NCI-H2196 (cell line): Measurements from ENCODE around the gene VPREB1.
"Not testable (repeated sequence)": the region's sequence is repeated elsewhere in the genome, so short reads cannot be mapped to it uniquely, and the experiment has no call there.

ENCODE experiments used
- DNase-seq: peaks from one replicate; lab custom pipeline; 2025; ENCODE audit not compliant: unreplicated experiment; lab: John Stamatoyannopoulos, UW

The VPREB1 gene, protein sequence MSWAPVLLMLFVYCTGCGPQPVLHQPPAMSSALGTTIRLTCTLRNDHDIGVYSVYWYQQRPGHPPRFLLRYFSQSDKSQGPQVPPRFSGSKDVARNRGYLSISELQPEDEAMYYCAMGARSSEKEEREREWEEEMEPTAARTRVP

GRCh38 chr22:22244316-22245250, at the start of gene VPREB1:
TSS of gene VPREB1 (plus strand) at chr22:22244786. CDS start at chr22:22244814, 28 bp downstream.
- no peak for DNase-seq

- no peak for DNase-seq
Measured at GRCh38 chr22:22194931-22195264, 49.7 kb upstream of the VPREB1 start.

DNA sequence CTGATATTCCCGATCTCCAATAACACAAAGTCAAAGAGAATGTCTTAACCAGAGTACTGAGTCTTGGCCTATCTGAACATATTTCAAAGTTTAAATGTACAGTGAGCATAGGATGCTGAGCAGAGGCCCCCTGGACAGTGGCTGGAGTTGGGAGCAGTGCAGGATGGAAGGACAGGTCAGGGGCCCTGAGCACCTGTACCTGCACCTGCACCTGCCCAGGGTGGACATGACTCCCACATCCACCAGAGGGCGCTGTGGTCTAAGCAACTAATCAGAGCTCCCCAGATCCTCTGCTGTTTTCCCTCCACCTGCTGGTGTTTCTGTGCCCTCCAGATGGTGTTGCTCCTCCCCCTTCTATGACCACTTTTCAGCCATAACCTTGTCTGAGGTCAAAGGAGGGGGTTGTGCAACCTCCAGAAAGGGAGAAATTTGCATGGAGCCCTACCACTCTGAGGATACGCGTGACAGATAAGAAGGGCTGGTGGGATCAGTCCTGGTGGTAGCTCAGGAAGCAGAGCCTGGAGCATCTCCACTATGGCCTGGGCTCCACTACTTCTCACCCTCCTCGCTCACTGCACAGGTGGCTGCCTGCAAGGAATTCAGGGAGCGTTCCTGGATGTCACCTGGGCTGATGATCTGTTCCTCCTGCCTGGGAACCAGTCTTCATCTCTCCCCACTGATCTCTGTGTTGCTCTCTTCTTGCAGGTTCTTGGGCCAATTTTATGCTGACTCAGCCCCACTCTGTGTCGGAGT, 49.1 kb upstream of the VPREB1 start:
- peak; percentile 70 for DNase-seq

DNA sequence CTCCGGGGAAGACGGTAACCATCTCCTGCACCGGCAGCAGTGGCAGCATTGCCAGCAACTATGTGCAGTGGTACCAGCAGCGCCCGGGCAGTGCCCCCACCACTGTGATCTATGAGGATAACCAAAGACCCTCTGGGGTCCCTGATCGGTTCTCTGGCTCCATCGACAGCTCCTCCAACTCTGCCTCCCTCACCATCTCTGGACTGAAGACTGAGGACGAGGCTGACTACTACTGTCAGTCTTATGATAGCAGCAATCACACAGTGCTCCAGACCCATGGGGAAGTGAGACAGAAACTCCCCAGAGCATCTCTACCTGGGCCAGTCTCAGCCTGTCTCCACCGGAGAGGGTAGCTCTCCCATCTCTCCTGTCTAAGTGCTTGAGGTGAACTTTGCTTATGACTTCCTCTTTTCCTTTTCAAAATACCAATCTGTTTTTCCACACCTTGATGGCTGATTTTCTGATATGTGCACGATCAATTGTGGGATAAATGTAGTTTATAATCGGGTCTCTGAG, 48.5 kb upstream of the VPREB1 start:
- no peak for DNase-seq

DNA sequence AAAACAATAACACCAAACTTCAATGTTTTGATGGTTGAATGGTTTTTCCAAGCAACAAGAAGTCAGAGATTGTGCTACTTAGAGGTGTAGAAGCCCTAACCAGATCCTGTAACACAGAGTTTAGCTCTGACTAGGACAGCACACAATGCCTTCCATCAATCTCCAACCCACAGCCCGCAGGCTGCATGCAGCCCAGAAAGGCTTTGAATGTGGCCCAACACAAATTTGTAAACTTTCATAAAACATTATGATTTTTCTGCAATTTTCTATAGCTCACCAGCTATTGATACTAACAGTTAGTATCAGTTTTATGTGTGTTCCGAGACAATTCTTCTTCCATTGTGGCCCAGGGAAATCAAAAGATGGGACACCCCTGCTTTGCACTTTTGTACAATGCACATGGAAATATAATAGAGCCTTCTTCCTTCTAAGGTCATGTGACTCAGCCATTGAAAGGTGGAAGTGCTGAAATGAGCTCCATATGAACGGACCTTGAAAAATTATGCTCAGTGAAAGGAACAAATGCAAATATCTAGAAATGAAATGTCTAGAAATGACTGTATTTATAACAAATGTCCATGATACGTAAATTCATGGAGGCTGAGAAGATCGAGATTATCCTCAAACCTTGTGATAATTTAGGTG, 47.6 kb upstream of the VPREB1 start:
- DNase-seq, result no peak

DNA sequence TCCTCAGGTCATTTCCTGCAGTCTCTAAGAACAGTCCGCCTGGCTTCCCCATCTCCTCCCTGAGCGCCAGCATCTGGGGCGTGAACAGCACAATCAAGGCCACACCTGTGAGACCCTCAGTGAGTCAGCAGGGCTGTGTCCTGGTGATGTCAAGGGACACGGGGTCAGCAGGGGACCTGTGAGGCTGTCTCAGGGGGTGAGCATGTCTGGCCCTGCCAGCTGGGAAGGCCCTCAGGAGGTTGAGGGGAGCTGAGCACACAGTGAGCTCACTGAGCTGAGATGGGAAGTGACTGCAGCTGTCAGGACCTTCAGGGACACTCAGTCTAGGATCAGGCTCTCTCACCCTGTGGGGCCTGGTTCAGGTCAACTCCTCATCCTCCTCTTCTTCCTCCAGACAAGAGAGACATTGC, 46.6 kb upstream of the VPREB1 start:
- DNase-seq, result no peak

DNA sequence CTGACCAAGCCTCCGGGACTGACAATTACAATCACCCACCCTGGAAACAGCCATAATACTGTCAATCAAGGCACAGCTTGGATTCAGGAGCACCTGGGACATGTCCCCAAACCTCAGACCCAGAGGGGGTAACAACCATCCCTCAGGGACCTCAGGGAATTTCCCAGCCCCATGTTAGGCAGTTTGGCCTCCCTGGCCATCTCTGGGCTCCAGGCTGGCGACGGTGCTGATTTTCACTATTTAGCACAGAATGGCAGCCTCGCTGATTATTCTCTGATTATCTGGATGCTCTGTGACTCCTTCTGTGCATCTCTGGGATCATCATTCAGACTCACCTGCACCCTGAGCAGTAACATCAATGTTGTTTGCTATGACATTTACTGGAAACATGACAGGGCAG, 45.8 kb upstream of the VPREB1 start:
- DNase-seq, result no peak

- no peak for DNase-seq
Measured at GRCh38 chr22:22199634-22200033, 45.0 kb upstream of the VPREB1 start.

DNA sequence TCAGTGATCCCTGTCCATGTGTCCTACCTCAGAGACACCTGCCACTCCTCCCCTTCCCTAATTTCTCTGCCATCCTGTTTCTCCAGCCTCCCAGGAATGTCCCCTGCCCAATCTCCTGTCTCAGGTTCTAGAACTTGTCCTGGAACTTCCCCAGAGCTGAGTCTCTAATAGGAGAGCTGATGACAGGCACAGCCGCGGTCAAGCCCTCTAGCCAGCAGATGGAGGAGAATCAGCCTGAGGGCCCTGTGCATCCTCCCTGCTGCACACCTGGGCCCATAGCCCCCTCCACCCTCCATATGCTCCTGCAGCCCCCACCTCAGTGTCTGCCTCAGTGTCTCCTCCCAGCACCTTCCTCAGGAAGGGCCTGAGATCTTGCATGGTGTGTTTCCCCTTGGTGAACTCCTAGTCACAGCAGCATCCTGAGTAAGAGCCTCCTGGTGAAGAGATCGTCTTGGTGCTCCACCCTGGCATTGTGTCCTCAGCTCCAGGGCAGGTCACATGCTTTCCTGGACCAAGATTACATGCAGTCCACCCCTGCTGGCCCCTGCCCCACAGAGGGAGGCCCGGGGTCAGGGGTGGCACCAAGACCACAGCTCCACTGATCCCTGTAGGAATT, 43.9 kb upstream of the VPREB1 start:
- no peak for DNase-seq

- no peak for DNase-seq
Measured at GRCh38 chr22:22201185-22201929, 43.2 kb upstream of the VPREB1 start.

DNA sequence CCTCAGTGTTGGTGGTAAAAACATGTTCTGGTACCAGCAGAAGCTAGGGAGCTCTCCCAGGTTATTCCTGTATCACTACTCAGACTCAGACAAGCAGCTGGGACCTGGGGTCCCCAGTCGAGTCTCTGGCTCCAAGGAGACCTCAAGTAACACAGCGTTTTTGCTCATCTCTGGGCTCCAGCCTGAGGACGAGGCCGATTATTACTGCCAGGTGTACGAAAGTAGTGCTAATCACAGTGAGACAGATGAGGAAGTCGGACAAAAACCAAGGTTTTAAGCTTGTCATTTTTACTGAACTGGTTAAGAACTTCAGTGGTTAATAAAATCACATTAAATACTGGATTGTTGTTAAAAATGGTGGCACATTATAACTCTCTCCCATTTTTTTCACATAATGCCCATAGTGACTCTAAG, 42.6 kb upstream of the VPREB1 start:
- no peak for DNase-seq

GRCh38 chr22:22203048-22203971, 41.3 kb upstream of the VPREB1 start:
- no peak for DNase-seq

DNA sequence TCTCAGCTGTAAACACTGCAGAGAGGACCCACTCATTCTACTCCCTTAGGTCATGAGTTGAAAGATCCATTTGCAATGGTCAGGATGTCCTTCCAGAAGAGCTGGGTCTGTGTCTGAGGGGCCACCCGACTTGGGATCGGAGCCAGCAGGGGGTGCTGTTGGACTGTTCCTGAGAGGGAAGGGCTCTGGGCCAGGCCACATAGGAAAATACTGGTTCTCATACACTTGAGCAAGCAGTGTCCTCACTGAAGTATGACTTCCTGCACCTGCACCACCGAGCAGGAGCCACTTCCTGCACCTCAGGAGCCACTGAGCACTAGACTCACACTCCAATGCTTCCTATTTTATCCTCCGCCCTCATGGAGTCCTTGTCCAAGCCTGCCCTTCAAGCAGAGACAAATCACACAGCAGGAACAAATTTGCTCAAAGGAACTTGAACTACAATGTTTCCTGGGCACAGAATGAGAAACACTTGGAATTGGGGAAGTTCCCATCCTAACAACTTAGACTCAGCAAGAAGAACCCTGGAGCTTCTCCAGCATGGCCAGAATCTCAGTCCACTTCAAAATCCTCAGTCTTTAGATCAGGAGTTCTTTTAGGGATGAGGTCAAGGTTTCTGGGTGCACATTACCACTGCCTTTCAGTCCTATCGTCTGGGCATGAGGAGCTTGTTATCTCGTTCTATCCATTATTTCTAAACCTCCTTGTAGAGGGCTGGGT, 36.6 kb upstream of the VPREB1 start:
- peak; percentile 64 for DNase-seq

DNA sequence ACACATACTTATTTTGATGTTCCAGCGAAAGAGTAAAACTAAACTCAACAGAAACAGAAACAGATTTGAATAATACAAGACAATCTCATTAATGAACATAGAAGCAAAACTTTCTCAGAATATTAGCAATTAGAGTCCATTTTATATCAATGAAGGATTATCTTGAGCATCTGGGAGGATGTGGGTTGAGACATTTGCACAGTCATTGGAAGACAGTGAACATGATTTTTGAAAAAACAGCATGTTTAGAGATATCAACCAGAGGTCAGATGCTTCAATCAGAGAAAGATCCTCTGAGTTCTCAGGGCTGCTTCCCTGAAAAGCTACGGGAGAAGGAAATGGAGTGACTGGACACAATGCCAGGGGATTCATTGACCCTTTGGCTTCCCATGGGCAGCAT, 35.9 kb upstream of the VPREB1 start:
- DNase-seq, result no peak

- not testable (repeated sequence) for DNase-seq
Measured at GRCh38 chr22:22209080-22209640, 35.4 kb upstream of the VPREB1 start.

DNA sequence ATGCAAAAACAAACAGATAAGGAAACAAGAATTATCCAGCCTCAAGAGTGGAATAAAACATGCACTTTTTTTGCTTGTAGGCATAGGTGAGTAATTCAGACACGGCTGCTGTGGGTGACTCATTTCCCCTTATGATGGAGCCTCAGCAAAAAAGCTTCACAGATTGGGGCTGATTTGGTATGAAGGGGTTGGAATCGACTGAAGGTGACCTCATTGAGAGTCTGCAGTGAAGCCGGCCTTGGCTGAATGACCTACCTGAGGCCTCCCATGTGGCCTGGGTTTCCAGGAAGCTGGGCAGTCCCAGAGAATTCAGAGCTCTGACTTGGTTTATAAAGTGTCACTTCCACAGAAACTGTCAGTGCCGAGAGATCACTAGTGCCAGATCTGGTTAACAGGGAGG, 34.2 kb upstream of the VPREB1 start:
- no peak for DNase-seq

DNA sequence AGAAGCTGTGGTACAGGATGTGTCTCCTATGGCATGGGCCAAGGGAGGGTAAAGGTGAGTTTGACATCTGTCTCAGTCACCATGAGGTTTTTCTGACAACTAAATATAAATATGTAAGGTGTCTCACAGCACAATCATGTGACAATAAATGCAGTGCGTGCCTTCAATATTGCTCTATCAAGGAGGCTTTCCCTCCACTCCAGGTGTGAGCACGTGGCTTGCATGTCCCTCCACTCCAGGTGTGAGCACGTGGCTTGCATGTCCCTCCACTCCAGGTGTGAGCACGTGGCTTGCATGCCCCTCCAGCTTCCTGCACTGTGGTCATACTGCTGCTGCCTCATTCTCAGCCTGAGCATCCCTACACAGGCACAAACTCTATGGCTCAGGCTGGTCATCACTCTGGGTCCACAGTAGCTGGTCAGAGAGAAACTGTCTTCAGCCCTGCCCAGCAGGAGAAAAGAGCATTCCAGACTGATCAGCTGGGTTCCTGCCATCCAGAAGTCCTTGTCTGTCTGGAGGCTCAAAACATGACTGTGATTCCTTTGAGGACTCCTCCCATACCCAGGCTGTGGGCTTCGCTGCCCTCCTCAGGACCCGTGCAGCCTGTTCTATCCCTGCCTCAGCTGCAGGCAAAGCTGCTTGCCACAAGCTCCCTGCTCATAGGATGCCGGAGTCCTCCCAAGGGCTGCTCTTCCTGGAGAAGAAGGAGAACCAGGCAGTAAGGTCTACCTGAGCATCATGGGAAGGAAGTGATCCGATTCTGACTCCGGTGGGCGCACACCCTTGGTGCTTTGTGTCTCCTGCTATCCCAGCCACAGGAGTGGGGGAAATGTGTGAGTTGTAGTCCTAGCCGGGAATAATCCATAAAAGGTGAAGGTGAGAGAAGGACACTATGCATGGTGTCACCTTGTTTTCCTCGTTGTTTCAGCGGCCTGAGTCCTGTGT, 33.4 kb upstream of the VPREB1 start:
- DNase-seq, result no peak
